HepG2 (cell line): ENCODE data around the gene ATAD3A. TPM values are rescaled to one million over a fixed set of nuclear protein-coding genes. Genes with fewer than 3 reads are reported as not detected.

Source experiments
- ATF1 ChIP-seq: IDR thresholded peaks from 2 replicates; pipeline ENCODE4 v1.6.1; 2016; ENCODE audit warnings: mild to moderate bottlenecking, control low read depth
- BATF2 ChIP-seq: sonication (generic); formaldehyde crosslinking; IDR thresholded peaks from 2 replicates; pipeline ENCODE4 v1.8.0; 2022; ENCODE audit warnings: mild to moderate bottlenecking, missing genetic modification reagents, moderate library complexity
- BHLHE40 ChIP-seq: IDR thresholded peaks from 2 replicates; pipeline ENCODE4 v1.6.1; 2011; ENCODE audit warnings: low read length, improper control_type of control experiment
- CEBPB ChIP-seq: IDR thresholded peaks from 2 replicates; pipeline ENCODE4 v1.6.1; 2011; ENCODE audit warnings: low read depth, low read length, improper control_type of control experiment, borderline replicate concordance
- NR2C2 ChIP-seq: sonication (generic); formaldehyde crosslinking; IDR thresholded peaks from 2 replicates; pipeline ENCODE4 v1.4.0; 2020; ENCODE audit warnings: missing genetic modification reagents, mild to moderate bottlenecking, moderate library complexity, borderline replicate concordance
- PRMT3 ChIP-seq: sonication (generic); formaldehyde crosslinking; IDR thresholded peaks from 2 replicates; pipeline ENCODE4 v1.8.1; 2022; ENCODE audit warnings: low read depth, mild to moderate bottlenecking, moderate library complexity, missing genetic modification reagents, borderline replicate concordance
- RFX1 ChIP-seq: fragments of 450-650 bp; IDR thresholded peaks from 2 replicates; pipeline ENCODE4 v1.6.1; 2017
- RFXAP ChIP-seq: sonication (generic); formaldehyde crosslinking; IDR thresholded peaks from 2 replicates; pipeline ENCODE4 v1.4.0; 2020; ENCODE audit warnings: missing genetic modification reagents, borderline replicate concordance
- RXRB ChIP-seq: IDR thresholded peaks from 2 replicates; pipeline ENCODE4 v1.6.1; 2016; ENCODE audit warnings: borderline replicate concordance, missing genetic modification reagents, missing compliant biosample characterization
- SAFB2 ChIP-seq: sonication (generic); formaldehyde crosslinking; IDR thresholded peaks from 2 replicates; pipeline ENCODE4 v1.5.1; 2020; ENCODE audit warnings: missing genetic modification reagents, low read depth, mild to moderate bottlenecking, borderline replicate concordance
- SATB2 ChIP-seq: sonication (generic); formaldehyde crosslinking; IDR thresholded peaks from 2 replicates; pipeline ENCODE4 v1.5.0; 2020; ENCODE audit warnings: missing genetic modification reagents
- ZBED4 ChIP-seq: sonication (generic); formaldehyde crosslinking; IDR thresholded peaks from 2 replicates; pipeline ENCODE4 v1.4.0; 2020; ENCODE audit warnings: missing genetic modification reagents, borderline replicate concordance
- ZNF367 ChIP-seq: sonication (generic); formaldehyde crosslinking; IDR thresholded peaks from 2 replicates; pipeline ENCODE4 v1.4.0; 2020; ENCODE audit warnings: missing genetic modification reagents, borderline replicate concordance
- ZNF382 ChIP-seq: sonication (generic); formaldehyde crosslinking; IDR thresholded peaks from 2 replicates; pipeline ENCODE4 v1.5.0; 2020; ENCODE audit warnings: missing genetic modification reagents, mild to moderate bottlenecking, borderline replicate concordance
- ZNF569 ChIP-seq: sonication (generic); formaldehyde crosslinking; IDR thresholded peaks from 2 replicates; pipeline ENCODE4 v1.5.0; 2020; ENCODE audit warnings: mild to moderate bottlenecking, missing genetic modification reagents, moderate library complexity, borderline replicate concordance
- ZNF589 ChIP-seq: sonication (generic); formaldehyde crosslinking; conservative IDR thresholded peaks from 2 replicates; pipeline ENCODE4 v1.8.0; 2022; ENCODE audit warnings: mild to moderate bottlenecking, moderate library complexity, missing genetic modification reagents
- ZNF883 ChIP-seq: sonication (generic); formaldehyde crosslinking; IDR thresholded peaks from 2 replicates; pipeline ENCODE4 v1.5.1; 2020; ENCODE audit warnings: mild to moderate bottlenecking, missing genetic modification reagents; ENCODE audit errors: not compliant biosample characterization
- polyA plus RNA-seq, 8 experiments: library from polyadenylated mRNA; depleted of rRNA in 3 of 8; stranded (reverse) in 7 of 8; unstranded in 1 of 8; fragments of >200 nt; fragmentation: Illumina TruSeq in 4 of 8; extraction: Trizol in 4 of 8; gene quantifications; 2 replicates each; pipeline versions ENCODE4 v1.2.1 to v1.2.3, GENCODE V29; 2011 to 2016; ENCODE audit warnings: low read depth in 4 of 8, missing spikeins in 1 of 8, mixed read lengths in 1 of 8; ENCODE audit not compliant: insufficient read depth in 1 of 8
- total RNA-seq, 5 experiments: library from RNA; depleted of rRNA; stranded (reverse); fragments of >200 nt; fragmentation: Illumina TruSeq; extraction: Trizol; gene quantifications; 2 replicates each; pipeline ENCODE4 v1.2.3, GENCODE V29; 2016; ENCODE audit warnings: low read depth in 1 of 5
- TF ChIP-seq, protein P1 (sequence below): sonication (generic); formaldehyde crosslinking; IDR thresholded peaks from 2 replicates; pipeline ENCODE4 v1.4.0; 2020; ENCODE audit warnings: missing genetic modification reagents
- TF ChIP-seq, protein P2 (sequence below): IDR thresholded peaks from 2 replicates; pipeline ENCODE4 v1.6.1; 2018; ENCODE audit warnings: missing genetic modification reagents, mild to moderate bottlenecking, missing compliant biosample characterization
- TF ChIP-seq, protein P3 (sequence below): sonication (generic); formaldehyde crosslinking; IDR thresholded peaks from 2 replicates; pipeline ENCODE4 v1.4.0; 2020; ENCODE audit warnings: mild to moderate bottlenecking, missing genetic modification reagents

ATAD3A gene
- total and polyA plus RNA-seq, 2 of the 13 experiments (the other 11 are each of a cell fraction or from before 2014, with no cell fraction given), result 10.6 to 49.0 TPM

- no peak for TF ChIP-seq ZNF883
- no peak for TF ChIP-seq BHLHE40
- TF ChIP-seq ZNF569 (CRISPR knock-in tag), result no peak
- TF ChIP-seq ZNF589 (CRISPR knock-in tag), result no peak
- no peak for TF ChIP-seq CEBPB
- no peak for TF ChIP-seq PRMT3 (CRISPR knock-in tag)
- 0 out of 2 replicates have a peak, but pooled peaks have one; percentile 9 for TF ChIP-seq SAFB2 (CRISPR knock-in tag)
- TF ChIP-seq ZBED4 (CRISPR knock-in tag), result no peak
- no peak for TF ChIP-seq RFX1
- no peak for TF ChIP-seq NR2C2 (CRISPR knock-in tag)
- TF ChIP-seq, protein P1, sequence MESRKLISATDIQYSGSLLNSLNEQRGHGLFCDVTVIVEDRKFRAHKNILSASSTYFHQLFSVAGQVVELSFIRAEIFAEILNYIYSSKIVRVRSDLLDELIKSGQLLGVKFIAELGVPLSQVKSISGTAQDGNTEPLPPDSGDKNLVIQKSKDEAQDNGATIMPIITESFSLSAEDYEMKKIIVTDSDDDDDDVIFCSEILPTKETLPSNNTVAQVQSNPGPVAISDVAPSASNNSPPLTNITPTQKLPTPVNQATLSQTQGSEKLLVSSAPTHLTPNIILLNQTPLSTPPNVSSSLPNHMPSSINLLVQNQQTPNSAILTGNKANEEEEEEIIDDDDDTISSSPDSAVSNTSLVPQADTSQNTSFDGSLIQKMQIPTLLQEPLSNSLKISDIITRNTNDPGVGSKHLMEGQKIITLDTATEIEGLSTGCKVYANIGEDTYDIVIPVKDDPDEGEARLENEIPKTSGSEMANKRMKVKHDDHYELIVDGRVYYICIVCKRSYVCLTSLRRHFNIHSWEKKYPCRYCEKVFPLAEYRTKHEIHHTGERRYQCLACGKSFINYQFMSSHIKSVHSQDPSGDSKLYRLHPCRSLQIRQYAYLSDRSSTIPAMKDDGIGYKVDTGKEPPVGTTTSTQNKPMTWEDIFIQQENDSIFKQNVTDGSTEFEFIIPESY (CRISPR knock-in tag), result no peak
- TF ChIP-seq RXRB (CRISPR knock-in tag), result no peak
- TF ChIP-seq, protein P2, sequence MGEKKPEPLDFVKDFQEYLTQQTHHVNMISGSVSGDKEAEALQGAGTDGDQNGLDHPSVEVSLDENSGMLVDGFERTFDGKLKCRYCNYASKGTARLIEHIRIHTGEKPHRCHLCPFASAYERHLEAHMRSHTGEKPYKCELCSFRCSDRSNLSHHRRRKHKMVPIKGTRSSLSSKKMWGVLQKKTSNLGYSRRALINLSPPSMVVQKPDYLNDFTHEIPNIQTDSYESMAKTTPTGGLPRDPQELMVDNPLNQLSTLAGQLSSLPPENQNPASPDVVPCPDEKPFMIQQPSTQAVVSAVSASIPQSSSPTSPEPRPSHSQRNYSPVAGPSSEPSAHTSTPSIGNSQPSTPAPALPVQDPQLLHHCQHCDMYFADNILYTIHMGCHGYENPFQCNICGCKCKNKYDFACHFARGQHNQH, result no peak; the same call in 1 of the 2 replicates
- no peak for TF ChIP-seq BATF2 (CRISPR knock-in tag)
- no peak for TF ChIP-seq SATB2 (CRISPR knock-in tag)
- TF ChIP-seq RFXAP (CRISPR knock-in tag), result no peak
- no peak for TF ChIP-seq ATF1 (CRISPR knock-in tag)
- no peak for TF ChIP-seq ZNF382 (CRISPR knock-in tag)
- TF ChIP-seq, protein P3, sequence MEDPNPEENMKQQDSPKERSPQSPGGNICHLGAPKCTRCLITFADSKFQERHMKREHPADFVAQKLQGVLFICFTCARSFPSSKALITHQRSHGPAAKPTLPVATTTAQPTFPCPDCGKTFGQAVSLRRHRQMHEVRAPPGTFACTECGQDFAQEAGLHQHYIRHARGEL (CRISPR knock-in tag), result no peak
- TF ChIP-seq ZNF367 (CRISPR knock-in tag), result no peak
Measured at GRCh38 chr1:1573843-1574720, 62.1 kb downstream of the ATAD3A start (continued).
